HS-5 (cell line): ENCODE measurements around the gene LAD1.

Experiments used
- DNase-seq: peaks from one replicate; pipeline ENCODE4 v3.0.0-alpha.2; 2012; ENCODE audit warnings: low read depth

The LAD1 gene

DNA sequence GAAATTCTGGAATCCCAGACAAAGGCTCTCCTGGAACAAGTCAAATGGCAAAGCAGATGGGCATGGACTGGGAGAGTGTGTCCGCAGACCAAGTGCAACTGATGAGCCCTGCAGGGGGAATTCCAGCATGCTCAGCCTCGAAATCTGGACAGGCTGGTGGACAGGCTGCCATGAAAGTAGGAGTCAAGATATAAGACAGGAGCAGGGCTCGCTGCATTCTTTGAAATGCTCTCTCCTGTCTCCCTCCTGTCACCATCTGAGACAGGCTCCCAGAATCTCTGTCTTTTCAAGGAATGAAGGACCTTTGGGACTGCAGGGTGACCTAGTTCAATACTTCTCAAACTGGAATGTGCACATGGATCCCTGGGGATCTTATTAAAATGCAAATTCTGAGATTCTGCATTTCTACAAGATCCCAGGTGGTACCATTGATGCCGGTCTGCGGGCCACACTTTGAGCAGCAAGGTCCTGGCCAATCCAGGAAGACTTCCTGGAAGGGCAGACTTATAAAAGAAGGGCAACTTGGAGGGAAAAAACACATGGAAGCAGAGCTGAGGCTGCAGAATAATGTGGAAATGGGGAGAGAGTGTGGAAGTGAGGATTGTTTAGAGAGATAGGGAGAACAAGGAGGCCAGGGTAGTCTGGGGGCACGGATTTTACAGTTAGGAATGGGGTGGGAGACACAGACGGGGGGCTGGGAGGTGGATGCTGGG is 51.5 kb downstream of the LAD1 start:
- DNase-seq, result no peak

- DNase-seq, result no peak
Measured at GRCh38 chr1:201346987-201347386, 52.1 kb downstream of the LAD1 start.

GRCh38 chr1:201346337-201346939 is 52.7 kb downstream of the LAD1 start:
- no peak for DNase-seq

DNA sequence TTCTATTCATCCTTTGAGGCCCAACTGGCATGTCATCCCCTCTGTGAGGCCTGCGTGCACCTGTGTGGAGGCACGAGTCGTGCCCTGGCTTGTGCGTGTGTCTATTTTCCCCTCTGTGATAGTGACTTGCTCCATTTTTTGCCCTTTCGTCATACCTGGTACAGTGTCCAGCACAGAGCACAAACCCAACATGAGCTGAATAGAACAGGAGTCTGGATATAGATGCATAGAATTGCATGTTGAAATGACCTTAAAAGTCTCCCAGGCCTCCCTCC is 54.1 kb downstream of the LAD1 start:
- no peak for DNase-seq

DNA sequence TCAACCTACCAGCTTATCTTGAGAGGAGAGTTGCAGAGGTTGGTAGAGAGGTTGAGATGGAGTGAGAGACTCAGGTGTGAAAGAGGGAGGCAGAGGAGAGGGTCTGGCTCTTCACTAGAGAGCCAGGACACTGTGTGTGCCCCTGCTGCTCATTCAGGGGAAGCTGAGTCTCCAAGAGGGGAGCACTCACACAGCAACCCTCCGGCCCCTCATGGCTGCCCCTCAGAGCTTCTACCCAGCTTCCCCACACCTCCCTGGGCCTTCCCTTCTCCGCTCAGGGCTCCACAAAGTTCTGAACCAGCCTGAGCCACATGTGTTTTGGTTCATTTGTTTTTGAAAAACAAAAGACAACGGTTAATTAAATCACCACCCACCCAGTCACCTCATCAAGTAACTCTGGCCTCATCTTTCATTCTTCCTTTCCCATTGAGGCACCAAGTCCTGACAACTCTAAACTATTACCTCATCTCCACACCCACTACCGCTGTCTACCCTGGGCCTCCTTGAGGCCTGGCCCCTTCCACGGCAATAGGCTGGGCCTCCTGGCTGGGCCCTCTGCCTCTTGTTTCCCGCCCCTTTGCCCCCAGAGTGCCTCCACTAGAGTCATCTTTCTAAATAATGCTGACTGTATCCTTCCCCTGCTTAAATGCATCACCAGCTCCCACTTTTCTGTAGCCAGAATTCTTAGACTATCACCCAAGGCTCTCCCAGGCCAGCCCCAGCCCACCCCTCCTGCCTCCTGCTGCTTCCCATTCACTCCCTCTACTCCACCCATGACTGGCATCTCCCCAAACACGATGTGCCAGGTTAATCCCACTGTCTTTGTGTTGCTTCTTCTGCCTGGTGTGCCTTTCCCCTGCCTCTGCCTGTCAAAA is 54.7 kb downstream of the LAD1 start:
- no peak for DNase-seq

- DNase-seq, result no peak
Measured at GRCh38 chr1:201341377-201341776, 57.7 kb downstream of the LAD1 start.

GRCh38 chr1:201336711-201337450 is 62.2 kb downstream of the LAD1 start:
- no peak for DNase-seq

DNA sequence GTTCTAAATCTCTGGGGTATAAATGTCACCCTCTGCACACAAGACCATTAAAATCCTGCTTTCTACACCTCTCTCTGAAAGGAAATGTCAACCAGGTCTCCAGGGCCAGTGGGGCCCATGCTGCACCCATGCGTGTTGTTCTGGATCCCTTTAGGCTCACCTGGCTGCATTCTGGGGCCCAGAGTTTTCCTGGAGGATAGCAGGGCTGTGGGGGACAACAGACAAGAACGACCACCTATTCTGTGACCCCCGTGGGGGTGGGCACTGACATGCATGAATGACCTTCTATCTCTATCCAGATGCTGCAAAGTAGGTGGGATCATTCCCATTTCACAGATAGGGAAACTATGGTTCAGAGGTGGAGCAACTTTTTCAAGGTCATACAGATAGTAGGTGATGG is 63.2 kb downstream of the LAD1 start:
- DNase-seq, result no peak

- no peak for DNase-seq
Measured at GRCh38 chr1:201335174-201335870, 63.8 kb downstream of the LAD1 start.

DNA sequence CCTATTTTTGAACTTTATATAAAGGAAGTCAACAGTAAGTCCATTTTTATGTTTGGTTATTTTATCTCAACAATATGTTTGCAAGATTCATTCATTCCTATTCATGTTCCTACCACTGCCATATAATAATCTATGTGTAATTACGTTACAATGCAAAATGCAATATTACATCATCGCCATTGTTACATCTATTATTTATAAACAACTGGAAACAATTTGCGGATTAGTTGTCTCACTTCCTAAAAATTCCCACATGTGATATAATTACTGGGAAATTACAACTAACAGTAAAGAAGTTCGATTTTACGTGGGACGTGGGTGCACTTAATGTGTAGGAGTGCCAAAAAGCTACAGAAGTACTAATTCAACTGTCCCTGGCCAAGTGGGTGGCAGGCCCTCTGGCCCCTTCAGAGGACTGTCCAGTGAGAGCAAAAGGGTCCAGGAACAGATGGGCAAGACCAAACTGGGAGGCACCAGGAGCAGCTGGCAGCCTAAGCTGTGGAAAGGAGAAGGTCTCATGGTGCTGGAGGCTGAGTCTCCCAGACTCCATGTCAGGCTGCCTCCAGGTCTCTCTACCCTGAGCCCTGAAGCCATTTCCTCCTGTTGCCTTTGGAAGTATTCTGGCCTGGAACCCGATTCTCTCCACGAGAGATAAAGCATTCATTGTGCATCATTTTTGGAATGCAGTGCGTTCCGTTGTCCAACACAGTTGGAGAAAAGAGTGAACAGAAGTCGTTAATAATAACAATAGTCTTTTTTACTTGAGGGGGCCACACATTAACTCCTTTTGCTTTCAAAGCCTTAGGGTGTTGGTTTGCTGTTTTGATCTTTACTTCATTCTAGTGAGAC is 64.6 kb downstream of the LAD1 start:
- peak; percentile 18 for DNase-seq

DNA sequence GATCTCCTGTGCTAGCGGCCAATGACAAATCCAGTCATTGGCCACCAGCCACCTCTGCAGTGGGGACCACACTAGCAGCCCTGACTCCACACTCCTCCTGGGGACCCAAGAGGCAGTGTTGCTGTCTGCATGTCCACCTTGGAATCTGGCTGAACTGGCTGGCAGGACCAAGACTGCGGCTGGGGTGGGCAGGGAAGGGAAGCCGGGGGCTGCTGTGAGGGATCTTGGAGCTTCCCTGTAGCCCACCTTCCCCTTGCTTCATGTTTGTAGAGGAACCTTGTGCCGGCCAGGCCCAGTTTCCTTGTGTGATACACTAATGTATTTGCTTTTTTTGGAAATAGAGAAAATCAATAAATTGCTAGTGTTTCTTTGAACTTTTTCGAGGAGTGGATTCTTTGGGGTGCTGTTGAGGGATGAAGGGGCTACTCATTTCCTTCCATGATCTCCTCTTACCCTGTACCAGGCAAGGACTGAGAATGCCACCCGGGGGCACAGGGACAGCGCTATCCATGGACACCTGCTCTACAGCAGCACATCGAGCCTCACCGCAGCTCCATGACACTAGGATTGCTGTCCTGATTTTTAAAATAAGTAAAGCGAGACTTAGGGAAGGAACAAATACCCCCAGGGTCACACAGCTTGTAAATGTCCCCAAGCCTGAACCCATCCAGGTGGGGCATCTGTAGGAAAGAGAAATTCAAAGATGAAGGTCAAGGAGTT is 66.3 kb downstream of the LAD1 start:
- DNase-seq, result no peak

DNA sequence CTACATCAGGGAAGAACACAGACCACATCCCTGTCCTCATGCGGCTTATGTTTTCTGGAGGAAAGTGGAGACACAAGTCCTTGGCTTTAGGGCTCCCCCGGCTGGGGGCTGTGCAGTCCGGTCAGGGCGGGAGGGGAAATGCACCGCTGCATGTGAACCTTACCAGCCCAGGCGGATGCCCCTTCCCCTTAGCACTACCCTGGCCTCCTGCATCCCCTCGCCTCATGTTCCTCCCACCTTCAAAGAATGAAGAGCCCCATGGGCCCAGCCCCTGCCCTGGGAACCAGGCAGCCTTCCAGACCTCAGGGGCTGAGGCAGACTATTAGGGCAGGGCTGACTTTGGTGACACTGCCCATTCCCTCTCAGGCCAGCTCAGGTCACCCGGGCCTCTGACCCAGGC is 67.1 kb downstream of the LAD1 start:
- DNase-seq, result no peak

DNA sequence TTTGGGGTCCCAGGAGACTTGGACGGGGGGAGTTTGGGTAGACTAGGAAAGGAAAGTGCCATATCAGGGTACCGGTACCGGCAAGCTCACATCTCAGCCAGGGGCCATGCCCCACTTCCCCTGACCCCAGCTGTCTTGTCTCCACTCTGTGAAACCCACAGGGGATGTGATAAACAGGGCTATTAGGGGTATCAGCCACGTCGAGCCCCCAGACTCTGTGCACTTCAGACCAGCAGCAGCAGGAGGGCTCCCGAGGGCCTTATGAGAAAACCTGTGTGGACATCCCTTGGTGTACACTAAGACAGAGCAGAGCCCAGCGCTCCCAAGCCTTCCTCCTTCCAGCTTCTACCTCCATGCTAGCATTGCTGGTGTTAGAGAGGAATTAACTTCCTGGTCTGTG is 68.0 kb downstream of the LAD1 start:
- no peak for DNase-seq
